H9 (cell line): ENCODE data around the gene MOB4. TPM values are rescaled to one million over a fixed set of nuclear protein-coding genes. Genes with fewer than 3 reads are reported as not detected.

Source experiments
- DNase-seq: peaks from one replicate; pipeline ENCODE4 v3.0.0-alpha.2; 2017
- H2AFZ ChIP-seq: one replicate; pipeline ENCODE4 v1.6.1; 2013; ENCODE audit warnings: mild to moderate bottlenecking, low read length, control low read depth, moderate library complexity
- H2AK5ac ChIP-seq: 2 replicates; pipeline ENCODE4 v1.6.1; 2013; ENCODE audit warnings: low read length, control low read depth, mixed read lengths; ENCODE audit not compliant: insufficient read length
- H2BK120ac ChIP-seq: one replicate; pipeline ENCODE4 v1.6.1; 2013; ENCODE audit warnings: low read depth, mild to moderate bottlenecking, low read length, control low read depth, inconsistent platforms; ENCODE audit not compliant: poor library complexity, severe bottlenecking
- H2BK12ac ChIP-seq: 2 replicates; pipeline ENCODE4 v1.6.1; 2013; ENCODE audit warnings: low read length, control low read depth, mixed read lengths, low read depth; ENCODE audit not compliant: insufficient read length
- H2BK15ac ChIP-seq: 2 replicates; pipeline ENCODE4 v1.6.1; 2013; ENCODE audit warnings: low read depth, low read length, control low read depth
- H2BK20ac ChIP-seq: one replicate; pipeline ENCODE4 v1.6.1; 2013; ENCODE audit warnings: low read depth, mild to moderate bottlenecking, low read length, control low read depth, inconsistent platforms; ENCODE audit not compliant: poor library complexity, severe bottlenecking
- H2BK5ac ChIP-seq: 2 replicates; pipeline ENCODE4 v1.6.1; 2013; ENCODE audit warnings: low read length, control low read depth, mixed read lengths; ENCODE audit not compliant: insufficient read length
- H3K14ac ChIP-seq: 2 replicates; pipeline ENCODE4 v1.6.1; 2013; ENCODE audit warnings: low read length, control low read depth; ENCODE audit not compliant: insufficient read depth
- H3K18ac ChIP-seq: 2 replicates; pipeline ENCODE4 v1.6.1; 2013; ENCODE audit warnings: low read depth, mild to moderate bottlenecking, mixed read lengths, low read length, control low read depth; ENCODE audit not compliant: insufficient read length
- H3K23ac ChIP-seq: 2 replicates; pipeline ENCODE4 v1.6.1; 2013; ENCODE audit warnings: low read length, control low read depth, mixed read lengths, low read depth; ENCODE audit not compliant: insufficient read length
- H3K23me2 ChIP-seq: 2 replicates; pipeline ENCODE4 v1.6.1; 2013; ENCODE audit warnings: low read depth, mild to moderate bottlenecking, mixed read lengths, low read length, control low read depth; ENCODE audit not compliant: insufficient read length, poor library complexity, severe bottlenecking
- H3K27ac ChIP-seq: 2 replicates; pipeline ENCODE4 v1.5.1; 2013; ENCODE audit warnings: low read length, control low read depth, mixed read lengths, low read depth; ENCODE audit not compliant: insufficient read length
- H3K27me3 ChIP-seq: 2 replicates; pipeline ENCODE4 v1.6.1; 2013; ENCODE audit warnings: low read length, control low read depth, inconsistent platforms; ENCODE audit not compliant: insufficient read depth
- H3K4ac ChIP-seq: 2 replicates; pipeline ENCODE4 v1.6.1; 2013; ENCODE audit warnings: low read depth, mild to moderate bottlenecking, control low read depth, inconsistent platforms, low read length, moderate library complexity
- H3K4me1 ChIP-seq: 2 replicates; pipeline ENCODE4 v1.6.1; 2013; ENCODE audit warnings: low read length, control low read depth, inconsistent platforms; ENCODE audit not compliant: insufficient read depth
- H3K4me2 ChIP-seq: 2 replicates; pipeline ENCODE4 v1.6.1; 2013; ENCODE audit warnings: low read length, control low read depth, mixed read lengths; ENCODE audit not compliant: insufficient read length, insufficient read depth
- H3K56ac ChIP-seq: 2 replicates; pipeline ENCODE4 v1.6.1; 2013; ENCODE audit warnings: low read depth, mild to moderate bottlenecking, mixed read lengths, low read length, control low read depth; ENCODE audit not compliant: insufficient read length
- H3K79me1 ChIP-seq: 2 replicates; pipeline ENCODE4 v1.6.1; 2013; ENCODE audit warnings: low read depth, mild to moderate bottlenecking, moderate library complexity, low read length, control low read depth, inconsistent platforms; ENCODE audit not compliant: insufficient read depth, poor library complexity, severe bottlenecking
- H3K79me2 ChIP-seq: 2 replicates; pipeline ENCODE4 v1.6.1; 2013; ENCODE audit warnings: low read length, control low read depth, inconsistent platforms; ENCODE audit not compliant: insufficient read depth
- H3K9ac ChIP-seq: 2 replicates; pipeline ENCODE4 v1.6.1; 2013; ENCODE audit warnings: low read length, control low read depth, mixed read lengths; ENCODE audit not compliant: insufficient read length; ENCODE audit errors: extremely low read depth
- H3K9me3 ChIP-seq: one replicate; pipeline ENCODE4 v1.6.1; 2013; ENCODE audit warnings: low read depth, low read length, inconsistent platforms; ENCODE audit not compliant: control insufficient read depth
- H3T11ph ChIP-seq: one replicate; pipeline ENCODE4 v1.6.1; 2013; ENCODE audit warnings: mild to moderate bottlenecking, low read length, control low read depth, inconsistent platforms
- H4K20me1 ChIP-seq: one replicate; pipeline ENCODE4 v1.6.1; 2013; ENCODE audit not compliant: control insufficient read depth, insufficient read length, insufficient read depth
- H4K5ac ChIP-seq: 2 replicates; pipeline ENCODE4 v1.6.1; 2013; ENCODE audit warnings: low read depth, mild to moderate bottlenecking, mixed read lengths, low read length, control low read depth; ENCODE audit not compliant: insufficient read length
- H4K8ac ChIP-seq: replicated peaks from 2 replicates; pipeline ENCODE4 v1.6.1; 2013; ENCODE audit warnings: low read length, control low read depth, mixed read lengths, low read depth; ENCODE audit not compliant: insufficient read length
- H4K91ac ChIP-seq: 2 replicates; pipeline ENCODE4 v1.6.1; 2013; ENCODE audit warnings: low read depth, mild to moderate bottlenecking, moderate library complexity, mixed read lengths, low read length, control low read depth; ENCODE audit not compliant: insufficient read length
- H3K27ac Mint-ChIP-seq, 3 experiments: 2 replicates in 2 of 3; 3 replicates in 1 of 3; pipeline ENCODE4 v1.8.0; 2020 to 2021; ENCODE audit warnings: mixed read lengths in 3 of 3, mild to moderate bottlenecking in 1 of 3, moderate library complexity in 1 of 3
- H3K27me3 Mint-ChIP-seq: 2 replicates; pipeline ENCODE4 v1.8.0; 2021; ENCODE audit warnings: low read depth, mild to moderate bottlenecking, moderate library complexity, mixed read lengths
- H3K36me3 Mint-ChIP-seq, 3 experiments: 2 replicates in 2 of 3; 3 replicates in 1 of 3; pipeline ENCODE4 v1.8.0; 2020 to 2021; ENCODE audit warnings: low read depth in 3 of 3, mixed read lengths in 3 of 3; ENCODE audit not compliant: insufficient read depth in 1 of 3
- H3K4me1 Mint-ChIP-seq, 2 experiments: 2 replicates each; pipeline ENCODE4 v1.8.0; 2020; ENCODE audit warnings: mixed read lengths in 2 of 2
- H3K4me3 Mint-ChIP-seq, 2 experiments: 2 replicates in 1 of 2; 3 replicates in 1 of 2; pipeline ENCODE4 v1.8.0; 2020 to 2021; ENCODE audit warnings: mild to moderate bottlenecking in 2 of 2, mixed read lengths in 2 of 2, moderate library complexity in 1 of 2
- H3K9me3 Mint-ChIP-seq, 2 experiments: 2 replicates in 1 of 2; 3 replicates in 1 of 2; pipeline ENCODE4 v1.8.0; 2020; ENCODE audit warnings: mild to moderate bottlenecking in 2 of 2, mixed read lengths in 2 of 2, moderate library complexity in 1 of 2
- WGBS: extraction: QIAGEN DNeasy Blood & Tissue Kit; methylation state at CpG from one replicate; pipeline ENCODE4 v1.1.7; 2013; ENCODE audit warnings: missing lambda C conversion rate, low lambda C conversion rate, mixed read lengths; ENCODE audit not compliant: insufficient read length; ENCODE audit errors: extremely low coverage; 5-methylcytosine and 5-hydroxymethylcytosine counted together
- total RNA-seq: library from RNA; stranded (reverse); gene quantifications from 2 replicates; pipeline ENCODE4 v1.2.1, GENCODE V29; 2021
- TF ChIP-seq, protein P1 (sequence below): fragments of 200-600 bp; sonication (generic); conservative IDR thresholded peaks from 3 replicates; pipeline ENCODE4 v1.8.0; 2021; ENCODE audit warnings: antibody characterized with exemption, mild to moderate bottlenecking

MOB4 gene
- total RNA-seq, 1 experiment from 2014 or later: 57.6 TPM

- no CpG with 5 or more reads among the region's 1 CpG for WGBS
- H3K4me2 ChIP-seq: no peak overlapping the region
- H2AK5ac ChIP-seq: no peak overlapping the region
- no peak overlapping the region for H3K56ac ChIP-seq
- H3T11ph ChIP-seq: no peak overlapping the region
- H3K36me3 Mint-ChIP-seq: peaks cover 40 to 86% (median 78%) of the 10 kb centered on the region in 3 experiments; a peak in 6 of 7 replicates
- H3K23me2 ChIP-seq: no peaks in the 10 kb centered on the region
- TF ChIP-seq, protein P1, sequence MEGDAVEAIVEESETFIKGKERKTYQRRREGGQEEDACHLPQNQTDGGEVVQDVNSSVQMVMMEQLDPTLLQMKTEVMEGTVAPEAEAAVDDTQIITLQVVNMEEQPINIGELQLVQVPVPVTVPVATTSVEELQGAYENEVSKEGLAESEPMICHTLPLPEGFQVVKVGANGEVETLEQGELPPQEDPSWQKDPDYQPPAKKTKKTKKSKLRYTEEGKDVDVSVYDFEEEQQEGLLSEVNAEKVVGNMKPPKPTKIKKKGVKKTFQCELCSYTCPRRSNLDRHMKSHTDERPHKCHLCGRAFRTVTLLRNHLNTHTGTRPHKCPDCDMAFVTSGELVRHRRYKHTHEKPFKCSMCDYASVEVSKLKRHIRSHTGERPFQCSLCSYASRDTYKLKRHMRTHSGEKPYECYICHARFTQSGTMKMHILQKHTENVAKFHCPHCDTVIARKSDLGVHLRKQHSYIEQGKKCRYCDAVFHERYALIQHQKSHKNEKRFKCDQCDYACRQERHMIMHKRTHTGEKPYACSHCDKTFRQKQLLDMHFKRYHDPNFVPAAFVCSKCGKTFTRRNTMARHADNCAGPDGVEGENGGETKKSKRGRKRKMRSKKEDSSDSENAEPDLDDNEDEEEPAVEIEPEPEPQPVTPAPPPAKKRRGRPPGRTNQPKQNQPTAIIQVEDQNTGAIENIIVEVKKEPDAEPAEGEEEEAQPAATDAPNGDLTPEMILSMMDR: no peak
- H4K91ac ChIP-seq: no peak overlapping the region
- H2AFZ ChIP-seq: no peak overlapping the region
- no peaks in the 10 kb centered on the region for H4K20me1 ChIP-seq
- H4K8ac ChIP-seq: no peak overlapping the region
- H2BK5ac ChIP-seq: no peak overlapping the region
- H3K4me1 Mint-ChIP-seq: peaks cover 5 to 7% of the 10 kb centered on the region in 2 experiments
- no peak overlapping the region for H3K23ac ChIP-seq
- no peak overlapping the region for H4K5ac ChIP-seq
- no peak overlapping the region for H3K27ac ChIP-seq
- no peak overlapping the region for H3K14ac ChIP-seq
- no peaks in the 10 kb centered on the region for H3K27me3 Mint-ChIP-seq
- peaks cover 3% of the 10 kb centered on the region for H3K79me1 ChIP-seq
- no peak overlapping the region for H3K4ac ChIP-seq
- H3K4me1 ChIP-seq: no peaks in the 10 kb centered on the region; the same call in 1 of the 2 replicates
- no peak overlapping the region for H3K9ac ChIP-seq
- no peaks in the 10 kb centered on the region for H3K27me3 ChIP-seq
- no peak overlapping the region for H2BK120ac ChIP-seq
- no peak overlapping the region for H3K27ac Mint-ChIP-seq
- no peak overlapping the region for H2BK15ac ChIP-seq
- no peak overlapping the region for H3K4me3 Mint-ChIP-seq
- no peaks in the 10 kb centered on the region for H3K9me3 ChIP-seq
- no peaks in the 10 kb centered on the region for H3K9me3 Mint-ChIP-seq
- H2BK12ac ChIP-seq: no peak overlapping the region
- H2BK20ac ChIP-seq: no peak overlapping the region
- H3K79me2 ChIP-seq: no peaks in the 10 kb centered on the region; the same call in 1 of the 2 replicates
- no peak overlapping the region for H3K18ac ChIP-seq
- no peak for DNase-seq
These were observed 23.9 kb downstream of the MOB4 start for GRCh38 chr2:197539734-197540133.
